Heart right ventricle (tissue), 16 donors: ENCODE measurements around the gene PCBP4. TPM values are rescaled to one million over a fixed set of nuclear protein-coding genes. Genes with fewer than 3 reads are reported as not detected.
A peak's percentile ranks its signal among the peaks of the same experiment; 100 is the strongest.

Experiments used
- ATAC-seq, 8 donors: fragments of 200-7000 bp; cut with Tn5 transposase; one replicate each; pipeline ENCODE4 v1.9.1; 2020; ENCODE audit warnings: mild to moderate bottlenecking in 8 of 8, moderate library complexity in 8 of 8, moderate number of reproducible peaks in 1 of 8
- DNase-seq, 2 donors: peaks; one replicate each; pipeline ENCODE4 v3.0.0-alpha.2; 2020
- H3K27ac ChIP-seq, 10 donors: fragments of 200-600 bp; sonication (generic) in 2 of 10; one replicate each; pipeline versions ENCODE4 v1.5.0 to v1.8.0; 2020 to 2022; ENCODE audit warnings: mild to moderate bottlenecking in 3 of 10
- H3K27me3 ChIP-seq, 7 donors: fragments of 200-600 bp; one replicate each; pipeline ENCODE4 v1.8.0; 2021 to 2022; ENCODE audit warnings: mild to moderate bottlenecking in 2 of 7
- H3K36me3 ChIP-seq, 9 donors: fragments of 200-600 bp; sonication (generic) in 1 of 9; one replicate each; pipeline versions ENCODE4 v1.5.0 to v1.8.0; 2020 to 2022; ENCODE audit warnings: mild to moderate bottlenecking in 2 of 9
- H3K4me1 ChIP-seq, 9 donors: fragments of 200-600 bp; sonication (generic) in 1 of 9; one replicate each; pipeline versions ENCODE4 v1.5.0 to v1.8.0; 2020 to 2022; ENCODE audit warnings: mild to moderate bottlenecking in 4 of 9
- H3K4me3 ChIP-seq, 10 donors: fragments of 200-600 bp; sonication (generic) in 2 of 10; one replicate each; pipeline versions ENCODE4 v1.5.0 to v1.8.0; 2020 to 2022; ENCODE audit warnings: mild to moderate bottlenecking in 7 of 10, moderate library complexity in 2 of 10
- H3K9me3 ChIP-seq, 11 donors: fragments of 200-600 bp in 10 of 11; sonication (generic) in 2 of 11; one replicate each; pipeline versions ENCODE4 v1.5.0 to v1.8.0; 2013 to 2022; ENCODE audit warnings: mild to moderate bottlenecking in 2 of 11, control low read depth in 1 of 11, moderate library complexity in 1 of 11
- WGBS, 2 donors: extraction: QIAGEN DNeasy Blood & Tissue Kit; methylation state at CpG; one replicate each; pipeline ENCODE4 v1.1.7; 2013; ENCODE audit warnings: inconsistent platforms in 1 of 2; 5-methylcytosine and 5-hydroxymethylcytosine counted together
- intact Hi-C, 10 donors: fragments of 100-400 bp; cut with DNase I; formaldehyde crosslinking; loops; one replicate each; pipeline versions ENCODE4 v1.11.1 to v1.14.2; 2022
- polyA plus RNA-seq, 2 donors: library from polyadenylated mRNA; stranded (reverse); fragments of 200-250 nt; gene quantifications; one replicate each; pipeline ENCODE4 v1.2.3, GENCODE V29; 2013
- total RNA-seq, 10 donors: library from RNA; stranded (reverse); fragmentation: NEBNext Ultra II Directional in 3 of 10; extraction: Animal tissue kit (Norgen Biotek cat#: 25700) in 3 of 10; gene quantifications; one replicate each; pipeline versions ENCODE4 v1.2.1 to v1.2.4, GENCODE V29; 2021 to 2023
- TF ChIP-seq, protein P1 (sequence below), 9 donors: fragments of 200-600 bp; sonication (generic) in 2 of 9; IDR thresholded peaks; one replicate each; pipeline versions ENCODE4 v1.5.0 to v1.8.0; 2021 to 2022; ENCODE audit warnings: antibody characterized with exemption in 9 of 9, mild to moderate bottlenecking in 5 of 9, moderate library complexity in 1 of 9
- donor health status: Arrhythmogenic right ventricular cardiomyopathy.
- donor health status: ischemic (EF 13 %, LVEDD 7.1; RV severe dilation, severe dysfunction).
- donor health status: healthy with polysubstance abuse.
- donor health status: DM: no; HTN: yes; CAD: no.
- donor health status: DM: no; HTN: no; CAD: no.
- donor health status: ischemic (EF 25% LVEDD 6.9; RV normal size, moderate dysfunction).
- donor health status: ischemic (EF 25% LVEDD 5.7; RV mildly dilated, moderate dysfunction).
- donor health status: healthy.
- donor health status: DM: yes; HTN: yes; CAD: no.
- donor health status: Ischemic cardiomyopathy.
- donor health status: ischemic (EF 35%, LVEDD 5.7; RV mildly dilated, moderate dysfunction).
- donor health status: nonischemic (EF 11% LVEDD 7.7; RV severe dilation, severe dysfunction).
- donor health status: DM: yes; HTN: yes; CAD: no.
- donor health status: PGD.
- donor health status: ischemic (EF 29% LVEDD 5.4; RV normal size, mild dysfunction).
- donor health status: nonischemic (EF 23%, LVEDD 6.1; RV moderate dilation, normal function).

The PCBP4 gene
- total and polyA plus RNA-seq, 12 donors = 55.1 to 123 (median 62.2) TPM

DNA sequence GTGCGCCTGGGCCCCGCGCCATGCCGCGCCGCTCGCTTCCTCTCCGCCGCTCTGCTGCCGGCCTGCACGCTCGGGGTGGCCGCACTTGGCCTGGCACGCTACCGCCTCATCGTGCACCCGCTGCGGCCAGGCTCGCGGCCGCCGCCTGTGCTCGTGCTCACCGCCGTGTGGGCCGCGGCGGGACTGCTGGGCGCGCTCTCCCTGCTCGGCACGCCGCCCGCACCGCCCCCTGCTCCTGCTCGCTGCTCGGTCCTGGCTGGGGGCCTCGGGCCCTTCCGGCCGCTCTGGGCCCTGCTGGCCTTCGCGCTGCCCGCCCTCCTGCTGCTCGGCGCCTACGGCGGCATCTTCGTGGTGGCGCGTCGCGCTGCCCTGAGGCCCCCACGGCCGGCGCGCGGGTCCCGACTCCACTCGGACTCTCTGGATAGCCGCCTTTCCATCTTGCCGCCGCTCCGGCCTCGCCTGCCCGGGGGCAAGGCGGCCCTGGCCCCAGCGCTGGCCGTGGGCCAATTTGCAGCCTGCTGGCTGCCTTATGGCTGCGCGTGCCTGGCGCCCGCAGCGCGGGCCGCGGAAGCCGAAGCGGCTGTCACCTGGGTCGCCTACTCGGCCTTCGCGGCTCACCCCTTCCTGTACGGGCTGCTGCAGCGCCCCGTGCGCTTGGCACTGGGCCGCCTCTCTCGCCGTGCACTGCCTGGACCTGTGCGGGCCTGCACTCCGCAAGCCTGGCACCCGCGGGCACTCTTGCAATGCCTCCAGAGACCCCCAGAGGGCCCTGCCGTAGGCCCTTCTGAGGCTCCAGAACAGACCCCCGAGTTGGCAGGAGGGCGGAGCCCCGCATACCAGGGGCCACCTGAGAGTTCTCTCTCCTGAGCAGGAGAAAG lies 11.1 kb downstream of the PCBP4 start:
- Histone ChIP-seq H3K27ac (peak overlapping the region; percentile 75 to 89 (median 82)), H3K4me3 (peak overlapping the region; percentile 18 to 63 (median 52)), H3K4me1 (peaks cover 3 to 29% (median 17%) of the 10 kb centered on the region in 9 donors), H3K27me3 (peaks cover 0 to 23% (median 0%) of the 10 kb centered on the region in 7 donors), H3K36me3 (peaks cover 0 to 41% (median 17%) of the 10 kb centered on the region in 9 donors), H3K9me3 (no peaks in the 10 kb centered on the region)
- peak; percentile 50 to 70 for DNase-seq
- peak; percentile 74 to 93 (median 80) for ATAC-seq
- intact Hi-C loops = no loop called here
- TF ChIP-seq, protein P1, sequence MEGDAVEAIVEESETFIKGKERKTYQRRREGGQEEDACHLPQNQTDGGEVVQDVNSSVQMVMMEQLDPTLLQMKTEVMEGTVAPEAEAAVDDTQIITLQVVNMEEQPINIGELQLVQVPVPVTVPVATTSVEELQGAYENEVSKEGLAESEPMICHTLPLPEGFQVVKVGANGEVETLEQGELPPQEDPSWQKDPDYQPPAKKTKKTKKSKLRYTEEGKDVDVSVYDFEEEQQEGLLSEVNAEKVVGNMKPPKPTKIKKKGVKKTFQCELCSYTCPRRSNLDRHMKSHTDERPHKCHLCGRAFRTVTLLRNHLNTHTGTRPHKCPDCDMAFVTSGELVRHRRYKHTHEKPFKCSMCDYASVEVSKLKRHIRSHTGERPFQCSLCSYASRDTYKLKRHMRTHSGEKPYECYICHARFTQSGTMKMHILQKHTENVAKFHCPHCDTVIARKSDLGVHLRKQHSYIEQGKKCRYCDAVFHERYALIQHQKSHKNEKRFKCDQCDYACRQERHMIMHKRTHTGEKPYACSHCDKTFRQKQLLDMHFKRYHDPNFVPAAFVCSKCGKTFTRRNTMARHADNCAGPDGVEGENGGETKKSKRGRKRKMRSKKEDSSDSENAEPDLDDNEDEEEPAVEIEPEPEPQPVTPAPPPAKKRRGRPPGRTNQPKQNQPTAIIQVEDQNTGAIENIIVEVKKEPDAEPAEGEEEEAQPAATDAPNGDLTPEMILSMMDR (IDR thresholded peaks at IDR 0.05) = peak; percentile 31 to 54 (median 49)
- 3% methylated on average over 93 to 97 of the region's 97 CpGs for WGBS, 2 donors

DNA sequence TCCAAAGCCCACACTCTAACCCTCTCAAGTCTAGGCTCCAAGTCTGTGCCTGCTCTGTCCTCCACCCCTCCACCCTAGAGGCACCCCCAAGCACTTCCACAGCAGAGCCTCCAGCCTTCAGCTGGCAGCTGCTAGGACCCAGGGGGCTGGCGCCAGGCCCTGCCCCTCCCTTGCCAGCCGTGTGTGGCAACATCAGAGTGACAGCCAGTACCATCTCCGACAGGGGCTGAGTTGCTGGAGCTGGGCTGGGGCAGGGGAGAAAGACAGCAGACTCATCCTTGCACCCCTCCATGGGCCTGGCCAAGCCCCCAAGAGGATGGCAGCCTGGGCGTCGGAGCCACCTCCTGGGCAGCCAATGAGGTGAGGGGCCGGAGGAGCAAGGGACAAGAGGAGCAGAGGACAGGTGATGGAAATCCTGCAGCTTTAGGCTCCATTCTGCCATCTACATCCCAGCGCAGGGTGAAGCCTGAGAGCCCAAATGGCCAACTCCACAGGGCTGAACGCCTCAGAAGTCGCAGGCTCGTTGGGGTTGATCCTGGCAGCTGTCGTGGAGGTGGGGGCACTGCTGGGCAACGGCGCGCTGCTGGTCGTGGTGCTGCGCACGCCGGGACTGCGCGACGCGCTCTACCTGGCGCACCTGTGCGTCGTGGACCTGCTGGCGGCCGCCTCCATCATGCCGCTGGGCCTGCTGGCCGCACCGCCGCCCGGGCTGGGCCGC lies 11.9 kb downstream of the PCBP4 start, which contains the start of gene GPR62:
Gene GPR62 (plus strand): TSS at position 207 of the 718 bp plus-strand sequence. CDS start 272 bp downstream, at position 479.
- no peak for DNase-seq

DNA sequence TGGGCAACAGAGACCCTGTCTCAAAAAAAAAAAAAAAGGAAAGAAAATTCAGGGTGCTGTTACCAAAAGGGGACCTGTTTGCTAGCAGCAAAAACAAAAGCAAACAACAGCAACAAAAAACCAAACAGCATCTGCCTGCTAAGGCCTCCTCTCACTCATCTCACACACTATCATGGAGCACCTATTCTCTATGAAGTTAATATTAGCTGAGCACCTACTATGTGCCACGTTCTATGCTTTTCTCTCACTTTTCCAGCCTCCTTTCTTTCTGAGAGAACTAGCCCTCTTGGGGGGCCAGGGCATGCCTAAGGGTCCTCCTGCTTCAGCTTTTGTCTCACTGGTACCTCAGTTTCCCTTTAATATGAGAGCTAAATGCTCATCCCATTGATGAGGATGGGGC lies 12.5 kb downstream of the PCBP4 start:
- TF ChIP-seq, protein P1 (IDR thresholded peaks at IDR 0.05) = no peak
- H3K36me3 ChIP-seq = peaks cover 0 to 33% (median 12%) of the 10 kb centered on the region in 9 donors
- DNase-seq (no peak), ATAC-seq (no peak)
- no peak overlapping the region for H3K27ac ChIP-seq
- 86 to 100% methylated on average over 1 of the region's 1 CpG for WGBS, 2 donors
- H3K9me3 ChIP-seq = no peaks in the 10 kb centered on the region
- intact Hi-C loops = no loop called here
- peaks cover 0 to 23% (median 0%) of the 10 kb centered on the region in 7 donors for H3K27me3 ChIP-seq
- H3K4me3 ChIP-seq = no peak overlapping the region
- peaks cover 0 to 29% (median 15%) of the 10 kb centered on the region in 9 donors for H3K4me1 ChIP-seq

More for the DNA sequence above, 11.9 kb downstream of the PCBP4 start, which contains the start of gene GPR62:
- peaks cover 0 to 23% (median 0%) of the 10 kb centered on the region in 7 donors for H3K27me3 ChIP-seq
- H3K4me3 ChIP-seq = peak within 1 kb of the TSS; percentile 18 to 63 (median 52)
- TF ChIP-seq, protein P1 (IDR thresholded peaks at IDR 0.05) = no peak
- intact Hi-C loops = no loop called here
- H3K4me1 ChIP-seq = peaks cover 0 to 29% (median 15%) of the 10 kb centered on the region in 9 donors
- peaks cover 0 to 33% (median 17%) of the 10 kb centered on the region in 9 donors for H3K36me3 ChIP-seq
- no peaks in the 10 kb centered on the region for H3K9me3 ChIP-seq
- peak within 1 kb of the TSS; percentile 75 to 89 (median 82) for H3K27ac ChIP-seq
- ATAC-seq = peak in 2 of 8 donors; percentile 6 to 16
- 18 to 32% methylated on average over 33 of the region's 33 CpGs for WGBS, 2 donors

DNA sequence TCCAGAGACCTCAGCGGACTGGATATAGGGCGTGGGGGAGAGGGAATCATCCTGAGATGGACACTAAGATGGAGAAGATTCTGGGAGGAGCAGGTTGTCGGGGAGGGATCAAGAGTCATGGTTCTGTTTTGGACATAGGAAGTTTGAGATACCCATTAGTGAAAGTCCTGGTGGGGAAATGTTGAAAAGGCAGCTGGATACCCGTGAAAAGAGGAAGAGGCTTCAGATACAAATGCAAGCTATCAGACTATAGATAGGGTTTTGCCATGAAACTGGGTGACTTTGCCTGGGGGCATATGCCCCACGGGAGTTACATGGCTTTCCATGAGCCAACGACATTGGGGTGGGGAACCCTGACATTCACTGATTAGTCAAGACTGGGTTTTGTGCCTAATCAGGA lies 13.1 kb downstream of the PCBP4 start:
- H3K9me3 ChIP-seq = no peaks in the 10 kb centered on the region
- H3K4me3 ChIP-seq = no peak overlapping the region
- TF ChIP-seq, protein P1 (IDR thresholded peaks at IDR 0.05) = no peak
- no peak overlapping the region for H3K27ac ChIP-seq
- WGBS, 2 donors = 77 to 78% methylated on average over 6 of the region's 6 CpGs
- H3K36me3 ChIP-seq = peaks cover 0 to 33% (median 10%) of the 10 kb centered on the region in 9 donors
- intact Hi-C loops = no loop called here
- H3K4me1 ChIP-seq = peaks cover 0 to 29% (median 15%) of the 10 kb centered on the region in 9 donors
- peaks cover 0 to 23% (median 0%) of the 10 kb centered on the region in 7 donors for H3K27me3 ChIP-seq
- ATAC-seq (no peak), DNase-seq (no peak)
